A549 (cell line): ENCODE measurements around the gene SSH2. TPM values are rescaled to one million over a fixed set of nuclear protein-coding genes. Genes with fewer than 3 reads are reported as not detected.

Source experiments
- ATAC-seq, 2 experiments: fragments of 200-7000 bp in 1 of 2; fragments of >200 bp in 1 of 2; cut with Nextera tagmentation in 1 of 2; cut with Tn5 transposase in 1 of 2; 3 replicates each; pipeline versions ENCODE4 v1.8.0 to v1.9.1; 2018 to 2020; ENCODE audit warnings: mild to moderate bottlenecking in 1 of 2, moderate library complexity in 1 of 2
- CTCF ChIA-PET: fragments of 300-600 bp; sonication (Branson Sonifier 250); formaldehyde crosslinking; extraction: SDS; loops from one replicate; lab custom pipeline; 2021; ENCODE audit warnings: antibody characterized with exemption, inconsistent platforms; lab: Yijun Ruan, JAX
- POLR2A ChIA-PET: fragments of 350-600 bp; formaldehyde crosslinking; extraction: SDS; loops from one replicate; lab custom pipeline; 2021; ENCODE audit warnings: antibody characterized with exemption, inconsistent platforms; lab: Yijun Ruan, JAX
- DNase-seq, 2 experiments: peaks; one replicate each; pipeline versions ENCODE4 v3.0.0 to v3.0.0-alpha.2; 2011 to 2016; ENCODE audit warnings: low read depth in 1 of 2, low spot score in 1 of 2
- FAIRE-seq: peaks from 2 replicates; lab custom pipeline; 2011; peaks lifted over from hg19 to GRCh38; lab: Jason Lieb, UNC
- H3K27ac ChIP-seq, 2 experiments: fragments of >200 bp; sonication (Bioruptor Twin); formaldehyde crosslinking; 3 replicates each; pipeline ENCODE4 v1.5.1; 2016 to 2017
- H3K4me1 ChIP-seq: fragments of >200 bp; sonication (Bioruptor Twin); formaldehyde crosslinking; 3 replicates; pipeline ENCODE4 v1.6.1; 2016
- H3K4me2 ChIP-seq: fragments of >200 bp; sonication (Bioruptor Twin); formaldehyde crosslinking; 3 replicates; pipeline ENCODE4 v1.6.1; 2016
- H3K4me3 ChIP-seq: fragments of >200 bp; sonication (Bioruptor Twin); formaldehyde crosslinking; 3 replicates; pipeline ENCODE4 v1.5.1; 2016
- H3K9me3 ChIP-seq: fragments of >200 bp; sonication (Bioruptor Twin); formaldehyde crosslinking; 3 replicates; pipeline ENCODE4 v1.6.1; 2016
- CBX2 ChIP-seq: fragments of 200-600 bp; sonication (generic); IDR thresholded peaks from 2 replicates; pipeline ENCODE4 v1.6.1; 2016; ENCODE audit warnings: low read depth, mild to moderate bottlenecking, borderline replicate concordance
- CEBPB ChIP-seq, 2 experiments: fragments of >200 bp in 1 of 2; sonication (Bioruptor Twin) in 1 of 2; formaldehyde crosslinking in 1 of 2; IDR thresholded peaks; 2 replicates each; pipeline ENCODE4 v1.6.1; 2012 to 2016
- EHMT2 ChIP-seq: fragments of 200-600 bp; sonication (generic); IDR thresholded peaks from 2 replicates; pipeline ENCODE4 v1.6.1; 2016; ENCODE audit warnings: antibody characterized with exemption, low read depth, mild to moderate bottlenecking, moderate library complexity
- FOSB ChIP-seq: fragments of 250-450 bp; sonication (Bioruptor Pico); IDR thresholded peaks from 2 replicates; pipeline ENCODE4 v1.5.0; 2020; ENCODE audit warnings: mild to moderate bottlenecking, moderate library complexity
- FOSL2 ChIP-seq, 2 experiments: fragments of 450-650 bp in 1 of 2; fragments of >200 bp in 1 of 2; sonication (Bioruptor Twin) in 1 of 2; formaldehyde crosslinking; IDR thresholded peaks; 2 replicates each; pipeline versions ENCODE4 v1.5.0 to v1.6.1; 2016 to 2020; ENCODE audit warnings: mild to moderate bottlenecking in 1 of 2, moderate library complexity in 1 of 2
- HOXA7 ChIP-seq: fragments of 250-450 bp; sonication (Bioruptor Pico); IDR thresholded peaks from 2 replicates; pipeline ENCODE4 v1.5.0; 2020; ENCODE audit warnings: mild to moderate bottlenecking, moderate library complexity
- JUNB ChIP-seq: fragments of >200 bp; sonication (Bioruptor Twin); formaldehyde crosslinking; IDR thresholded peaks from 2 replicates; pipeline ENCODE4 v1.6.1; 2016
- KDM5A ChIP-seq: fragments of 200-600 bp; sonication (generic); IDR thresholded peaks from 2 replicates; pipeline ENCODE4 v1.6.1; 2016; ENCODE audit warnings: antibody characterized with exemption, mild to moderate bottlenecking
- MAFK ChIP-seq: fragments of 450-650 bp; IDR thresholded peaks from 2 replicates; pipeline ENCODE4 v1.6.1; 2014; ENCODE audit not compliant: partially characterized antibody
- PHF8 ChIP-seq: fragments of 200-600 bp; sonication (generic); IDR thresholded peaks from 2 replicates; pipeline ENCODE4 v1.6.1; 2016; ENCODE audit warnings: low read depth, mild to moderate bottlenecking, antibody characterized with exemption, moderate library complexity, borderline replicate concordance
- POLR2AphosphoS2 ChIP-seq: conservative IDR thresholded peaks from 2 replicates; pipeline ENCODE4 v1.6.1; 2012; ENCODE audit warnings: low read length, improper control_type of control experiment, inconsistent platforms
- RNF2 ChIP-seq: fragments of 200-600 bp; sonication (generic); IDR thresholded peaks from 2 replicates; pipeline ENCODE4 v1.6.1; 2016; ENCODE audit warnings: low read depth, mild to moderate bottlenecking, antibody characterized with exemption, moderate library complexity, borderline replicate concordance
- SREBF2 ChIP-seq: fragments of 450-650 bp; IDR thresholded peaks from 2 replicates; pipeline ENCODE4 v1.6.1; 2014; ENCODE audit warnings: mild to moderate bottlenecking, moderate library complexity
- TFCP2L1 ChIP-seq: fragments of 250-450 bp; sonication (Bioruptor Pico); IDR thresholded peaks from 2 replicates; pipeline ENCODE4 v1.5.0; 2021; ENCODE audit warnings: mild to moderate bottlenecking
- TP53 ChIP-seq: fragments of 250-450 bp; sonication (Bioruptor Pico); IDR thresholded peaks from 2 replicates; pipeline ENCODE4 v1.5.0; 2021; ENCODE audit warnings: mild to moderate bottlenecking, moderate library complexity
- WGBS: methylation state at CpG from one replicate; pipeline ENCODE4 v1.1.6; 2017; ENCODE audit errors: missing lambda C conversion rate; 5-methylcytosine and 5-hydroxymethylcytosine counted together
- polyA plus RNA-seq, 4 experiments: library from polyadenylated mRNA; depleted of rRNA in 3 of 4; stranded (reverse); fragments of >200 nt; fragmentation: RNase III in 1 of 4; extraction: RNeasy Plus Mini Kit Qiagen cat#74134 plus additional on column Dnase treatment in 1 of 4; gene quantifications; 2 replicates in 3 of 4; 3 replicates in 1 of 4; pipeline ENCODE4 v1.2.3, GENCODE V29; 2011 to 2017
- TF ChIP-seq, protein P1 (sequence below): fragments of 250-450 bp; sonication (Bioruptor Pico); IDR thresholded peaks from 2 replicates; pipeline ENCODE4 v1.5.0; 2020; ENCODE audit warnings: low read depth, mild to moderate bottlenecking, moderate library complexity
- TF ChIP-seq, protein P2 (sequence below): fragments of 200-600 bp; sonication (generic); IDR thresholded peaks from 2 replicates; pipeline ENCODE4 v1.6.1; 2016; ENCODE audit warnings: antibody characterized with exemption, mild to moderate bottlenecking, moderate library complexity

SSH2 gene
- polyA plus RNA-seq, 2 of the 4 experiments (the other 2 are of a cell fraction) = 20.7 to 24.5 TPM

DNA sequence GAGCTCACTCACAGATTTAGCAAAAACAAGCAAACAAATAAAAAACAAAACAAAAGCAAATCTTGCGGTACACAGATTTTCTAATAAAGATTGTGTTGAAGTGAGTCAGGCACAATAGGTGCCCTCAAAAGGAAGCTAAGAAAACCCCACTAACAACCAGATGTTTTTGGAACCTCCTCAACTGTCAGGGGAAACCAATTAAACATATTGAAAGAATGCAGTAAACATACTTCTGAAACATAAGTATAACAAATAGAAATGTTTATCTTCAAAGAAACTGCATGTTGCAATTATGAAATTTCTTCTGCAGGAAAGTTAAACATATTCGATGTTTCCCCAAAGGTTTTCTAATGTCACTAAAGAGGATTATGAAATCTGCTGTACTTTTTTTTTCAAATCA lies 196.9 kb downstream of the SSH2 start:
- peak in 1 of 2 experiments; percentile 34; a peak in 3 of 6 replicates for ATAC-seq

GRCh38 chr17:29732613-29733012 lies 197.4 kb downstream of the SSH2 start:
- TF ChIP-seq TFCP2L1 (no peak), TP53 (no peak), CBX2 (no peak), FOSL2 (IDR thresholded peaks at IDR 0.05) (no peak), FOSL2 (CRISPR knock-in tag; IDR thresholded peaks at IDR 0.05) (peak; percentile 60), SREBF2 (no peak), JUNB (no peak)
- H3K4me1 ChIP-seq = peaks cover 41% of the 10 kb centered on the region
- DNase-seq (peak in 1 of 2 experiments; percentile 49), ATAC-seq (peak; percentile 93 to 96), FAIRE-seq (no peak)
- 23% methylated on average over 5 of the region's 5 CpGs for WGBS
- peak overlapping the region; percentile 62 for H3K4me2 ChIP-seq
- H3K4me3 ChIP-seq = no peak overlapping the region
- H3K27ac ChIP-seq = peak overlapping the region in 1 of 2 experiments; percentile 46; a peak in 3 of 6 replicates
- ChIA-PET POLR2A (no interaction called here), CTCF (interaction anchor here (0.6 to 1.9 kb wide), 6 partner anchors 12 to 94 kb away, joined by 3 to 5 read pairs (median 4); no protein-coding TSS in a partner anchor)
- H3K9me3 ChIP-seq = peaks cover 9% of the 10 kb centered on the region; the same call in 2 of the 3 replicates

More for the DNA sequence above, 196.9 kb downstream of the SSH2 start:
- peak overlapping the region in 1 of 2 experiments; percentile 46; a peak in 2 of 6 replicates for H3K27ac ChIP-seq
- 12% methylated on average over 2 of the region's 2 CpGs for WGBS
- TF ChIP-seq EHMT2 = no peak
- TF ChIP-seq MAFK = no peak
- no peak for TF ChIP-seq RNF2
- TF ChIP-seq, protein P1, sequence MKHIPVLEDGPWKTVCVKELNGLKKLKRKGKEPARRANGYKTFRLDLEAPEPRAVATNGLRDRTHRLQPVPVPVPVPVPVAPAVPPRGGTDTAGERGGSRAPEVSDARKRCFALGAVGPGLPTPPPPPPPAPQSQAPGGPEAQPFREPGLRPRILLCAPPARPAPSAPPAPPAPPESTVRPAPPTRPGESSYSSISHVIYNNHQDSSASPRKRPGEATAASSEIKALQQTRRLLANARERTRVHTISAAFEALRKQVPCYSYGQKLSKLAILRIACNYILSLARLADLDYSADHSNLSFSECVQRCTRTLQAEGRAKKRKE (CRISPR knock-in tag) = no peak
- 0 out of 4 replicates have a peak, but pooled peaks of 1 of the 2 experiments have one; percentile 19 for TF ChIP-seq CEBPB (IDR thresholded peaks at IDR 0.05)
- TF ChIP-seq, protein P2, sequence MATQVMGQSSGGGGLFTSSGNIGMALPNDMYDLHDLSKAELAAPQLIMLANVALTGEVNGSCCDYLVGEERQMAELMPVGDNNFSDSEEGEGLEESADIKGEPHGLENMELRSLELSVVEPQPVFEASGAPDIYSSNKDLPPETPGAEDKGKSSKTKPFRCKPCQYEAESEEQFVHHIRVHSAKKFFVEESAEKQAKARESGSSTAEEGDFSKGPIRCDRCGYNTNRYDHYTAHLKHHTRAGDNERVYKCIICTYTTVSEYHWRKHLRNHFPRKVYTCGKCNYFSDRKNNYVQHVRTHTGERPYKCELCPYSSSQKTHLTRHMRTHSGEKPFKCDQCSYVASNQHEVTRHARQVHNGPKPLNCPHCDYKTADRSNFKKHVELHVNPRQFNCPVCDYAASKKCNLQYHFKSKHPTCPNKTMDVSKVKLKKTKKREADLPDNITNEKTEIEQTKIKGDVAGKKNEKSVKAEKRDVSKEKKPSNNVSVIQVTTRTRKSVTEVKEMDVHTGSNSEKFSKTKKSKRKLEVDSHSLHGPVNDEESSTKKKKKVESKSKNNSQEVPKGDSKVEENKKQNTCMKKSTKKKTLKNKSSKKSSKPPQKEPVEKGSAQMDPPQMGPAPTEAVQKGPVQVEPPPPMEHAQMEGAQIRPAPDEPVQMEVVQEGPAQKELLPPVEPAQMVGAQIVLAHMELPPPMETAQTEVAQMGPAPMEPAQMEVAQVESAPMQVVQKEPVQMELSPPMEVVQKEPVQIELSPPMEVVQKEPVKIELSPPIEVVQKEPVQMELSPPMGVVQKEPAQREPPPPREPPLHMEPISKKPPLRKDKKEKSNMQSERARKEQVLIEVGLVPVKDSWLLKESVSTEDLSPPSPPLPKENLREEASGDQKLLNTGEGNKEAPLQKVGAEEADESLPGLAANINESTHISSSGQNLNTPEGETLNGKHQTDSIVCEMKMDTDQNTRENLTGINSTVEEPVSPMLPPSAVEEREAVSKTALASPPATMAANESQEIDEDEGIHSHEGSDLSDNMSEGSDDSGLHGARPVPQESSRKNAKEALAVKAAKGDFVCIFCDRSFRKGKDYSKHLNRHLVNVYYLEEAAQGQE = no peak
- TF ChIP-seq POLR2AphosphoS2 = no peak
- TF ChIP-seq HOXA7 = no peak
- TF ChIP-seq, all 56 proteins: peak for 1
- peaks cover 41% of the 10 kb centered on the region for H3K4me1 ChIP-seq
- H3K4me2 ChIP-seq = peak overlapping the region; percentile 62
- no peak overlapping the region for H3K4me3 ChIP-seq
- FAIRE-seq = no peak
- POLR2A ChIA-PET = interaction anchor here (0.5 kb wide), 1 partner anchor 95 kb away, joined by 3 read pairs; no protein-coding TSS in a partner anchor
- CTCF ChIA-PET = interaction anchor here (1.2 to 1.9 kb wide), 4 partner anchors 11 to 41 kb away, joined by 3 to 5 read pairs (median 4); no protein-coding TSS in a partner anchor
- H3K9me3 ChIP-seq = peaks cover 9% of the 10 kb centered on the region; the same call in 2 of the 3 replicates
- DNase-seq = peak in 1 of 2 experiments; percentile 22

- H3K4me1 ChIP-seq = peaks cover 44% of the 10 kb centered on the region
- FAIRE-seq = peak; percentile 70
- H3K4me2 ChIP-seq = peak overlapping the region; percentile 62
- DNase-seq = no peak
- peak overlapping the region in 1 of 2 experiments; percentile 46; a peak in 3 of 6 replicates for H3K27ac ChIP-seq
- WGBS = 29% methylated on average over 1 of the region's 1 CpG
- peaks cover 9% of the 10 kb centered on the region; the same call in 2 of the 3 replicates for H3K9me3 ChIP-seq
- no peak for TF ChIP-seq FOSB
- no peak for TF ChIP-seq KDM5A
- TF ChIP-seq MAFK = no peak
- no peak for TF ChIP-seq PHF8
- H3K4me3 ChIP-seq = no peak overlapping the region
- ChIA-PET CTCF (interaction anchor here (0.6 to 1.9 kb wide), 4 partner anchors 12 to 93 kb away, joined by 3 to 5 read pairs (median 4); no protein-coding TSS in a partner anchor), POLR2A (no interaction called here)
- ATAC-seq = no peak
These were observed 197.8 kb downstream of the SSH2 start for GRCh38 chr17:29732209-29732608.
